ENCODE measurements around the gene ZNF883.

The ZNF883 gene

DNA sequence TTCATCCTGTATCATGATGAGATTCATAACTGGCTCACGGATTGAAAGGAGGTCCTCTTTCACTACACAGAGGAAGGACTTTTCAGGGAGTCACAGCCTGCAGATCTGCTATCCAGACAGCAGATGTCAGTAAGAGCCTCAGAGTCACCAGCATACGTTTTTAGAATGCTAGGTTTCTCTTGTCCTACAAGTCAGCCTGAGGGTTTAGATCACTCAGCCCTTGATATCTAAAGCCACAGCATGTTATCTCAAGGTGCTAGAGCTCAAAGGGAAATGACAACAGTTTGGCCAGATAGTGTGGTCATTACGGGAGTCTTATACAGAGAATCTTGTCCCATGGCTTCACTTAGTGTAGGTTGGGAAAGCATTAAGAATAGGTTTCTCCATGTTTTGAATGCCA lies 90.4 kb downstream of the ZNF883 start:
- no peak for DNase-seq (ENCODE audit: low read depth, low spot score)

DNA sequence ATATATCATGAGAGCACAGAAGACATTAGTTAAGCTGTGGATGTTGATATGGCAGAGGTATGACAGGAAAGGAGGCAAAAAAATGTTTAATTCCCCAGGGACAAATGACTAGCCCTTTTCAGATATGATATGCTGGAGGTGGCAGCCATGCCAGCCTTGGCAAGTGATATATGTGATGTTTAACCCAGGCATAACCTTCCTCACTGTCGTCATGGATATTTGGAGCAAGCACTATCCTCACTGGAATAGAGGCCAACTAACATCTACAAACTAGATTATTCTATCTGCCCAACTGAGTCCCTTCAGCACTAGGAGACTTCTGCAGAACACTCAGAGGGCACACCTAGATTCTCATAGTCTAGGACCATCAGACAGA lies 94.0 kb downstream of the ZNF883 start:
- DNase-seq (ENCODE audit: low read depth, low spot score), result no peak

DNA sequence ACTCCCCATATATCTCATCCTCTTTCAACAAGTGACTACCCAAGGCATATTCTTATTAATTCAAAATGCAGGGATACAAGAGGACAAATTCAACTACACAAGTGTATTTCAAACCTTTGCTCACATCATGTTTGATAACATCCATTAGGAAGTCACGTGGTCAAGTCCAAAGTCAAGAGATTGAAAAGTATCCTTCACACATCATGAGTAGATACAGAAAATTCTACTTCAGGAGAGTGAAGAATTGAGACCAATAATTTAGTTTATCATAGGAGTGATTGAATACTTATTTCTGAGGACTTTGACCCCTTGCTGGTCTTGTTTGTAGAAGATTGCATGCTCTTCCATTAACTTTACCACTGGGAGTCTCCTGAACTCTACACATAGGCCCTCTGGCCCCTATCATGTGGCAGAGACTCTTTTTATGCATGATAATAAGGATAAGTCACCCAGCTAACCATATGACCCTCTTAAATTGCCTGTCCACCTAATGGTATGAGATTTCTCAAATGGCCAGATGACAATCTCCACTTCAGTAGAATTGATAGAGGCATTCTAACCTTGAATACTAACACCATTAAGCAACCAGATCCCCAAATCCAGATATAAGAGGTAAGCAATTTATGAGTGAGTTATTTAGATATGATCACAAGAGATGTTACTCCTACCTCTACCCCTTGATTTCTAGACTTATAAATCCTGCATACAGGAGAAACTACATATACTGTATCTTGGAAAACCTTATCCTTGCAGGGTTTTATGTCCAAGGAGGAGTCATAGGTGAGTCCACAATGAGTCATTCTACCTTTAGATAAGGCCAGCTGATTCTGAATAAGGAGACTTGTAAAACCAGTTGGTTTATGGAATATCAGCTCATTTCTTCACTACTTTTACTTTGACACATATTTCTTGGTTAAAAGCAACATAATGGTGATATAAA lies 94.7 kb downstream of the ZNF883 start:
- no peak for DNase-seq (ENCODE audit: low read depth, low spot score)

DNA sequence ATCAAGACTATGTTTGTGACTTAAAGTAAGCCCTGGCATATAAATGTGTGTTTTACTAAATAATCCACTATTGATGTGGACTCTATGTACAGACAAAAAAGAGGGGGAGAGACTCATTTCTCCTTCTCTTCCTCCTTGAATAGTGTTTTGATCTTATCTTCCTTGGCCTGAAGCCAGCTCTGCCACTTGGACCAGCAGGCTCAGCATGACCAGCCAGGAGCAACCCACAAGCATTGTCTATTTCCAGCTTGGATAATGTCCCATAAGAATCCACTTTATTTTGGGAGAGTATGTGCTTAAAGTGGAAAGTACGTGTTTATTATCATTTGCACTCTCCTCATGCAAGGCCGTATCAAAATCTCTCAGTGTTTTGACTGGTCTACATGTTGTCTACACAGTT lies 97.5 kb downstream of the ZNF883 start:
- DNase-seq (ENCODE audit: low read depth, low spot score), result no peak

DNA sequence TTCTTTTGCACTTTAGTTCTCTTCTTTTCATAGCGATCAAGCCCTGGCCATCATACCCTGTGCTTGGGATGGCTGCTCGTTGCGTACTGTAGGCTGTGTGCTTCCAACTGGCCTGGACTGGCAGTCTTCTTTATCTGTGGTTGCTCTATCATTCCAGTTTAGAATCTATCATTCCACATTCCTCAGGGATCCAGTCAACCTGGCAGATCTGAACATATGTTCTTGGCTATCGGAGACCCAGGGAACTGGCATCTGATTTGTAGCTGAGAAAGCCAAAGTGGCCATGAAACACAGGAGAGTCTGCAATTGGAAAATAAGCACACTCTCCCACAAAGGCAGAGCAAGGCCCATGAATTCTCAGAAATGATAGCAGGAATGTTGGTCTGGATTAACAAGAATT lies 98.7 kb downstream of the ZNF883 start:
- DNase-seq (ENCODE audit: low read depth, low spot score), result no peak

DNA sequence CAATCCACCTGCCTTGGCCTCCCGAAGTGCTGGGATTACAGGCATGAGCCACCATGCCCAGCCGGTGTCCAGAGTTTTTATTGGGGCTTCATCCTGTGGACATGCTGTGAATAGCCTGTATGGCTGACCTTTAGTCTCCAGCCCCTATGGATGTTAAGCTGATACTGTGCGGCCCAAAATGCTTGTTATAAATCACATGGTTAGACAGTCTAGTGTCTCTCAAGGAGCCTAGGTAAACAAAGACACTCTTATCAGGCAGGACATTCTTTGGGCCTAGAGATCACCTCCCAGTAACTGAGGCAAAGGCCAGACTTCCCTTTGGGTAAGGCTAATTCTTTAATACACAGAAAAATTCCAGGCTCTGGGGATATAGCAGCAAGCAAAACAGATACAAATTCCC lies 99.4 kb downstream of the ZNF883 start:
- DNase-seq (ENCODE audit: low read depth, low spot score), result no peak

DNA sequence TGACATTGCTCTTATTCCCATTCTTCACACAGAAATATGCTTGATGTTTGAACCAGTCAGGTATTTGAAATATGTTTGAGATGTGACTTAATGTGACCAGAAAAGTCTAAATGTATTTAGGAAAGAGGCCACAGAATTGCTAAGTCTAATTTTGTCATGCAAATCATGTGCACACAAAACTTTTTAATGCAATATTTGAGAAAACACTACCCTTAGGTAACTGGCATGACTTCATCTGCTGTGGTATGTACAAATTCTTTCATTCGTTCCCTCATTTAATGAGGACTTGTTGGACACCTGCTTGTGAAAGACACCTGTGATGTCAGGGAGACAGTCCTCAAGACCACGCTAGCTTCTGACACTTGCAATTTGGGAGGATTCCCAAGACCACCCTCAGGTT lies 100.3 kb downstream of the ZNF883 start:
- no peak for DNase-seq (ENCODE audit: low read depth, low spot score)
